Muscle layer of colon (tissue), 2 donors: ENCODE data around the gene PADI1.

ENCODE experiments used
- H3K27ac ChIP-seq: one replicate; pipeline ENCODE4 v1.7.0; 2013; ENCODE audit warnings: low read depth, mild to moderate bottlenecking, low read length, moderate library complexity
- H3K27me3 ChIP-seq, 2 donors: one replicate each; pipeline ENCODE4 v1.7.0; 2013; ENCODE audit warnings: low read length in 2 of 2, mild to moderate bottlenecking in 2 of 2; ENCODE audit not compliant: insufficient read depth in 2 of 2, control insufficient read depth in 1 of 2
- H3K36me3 ChIP-seq: one replicate; pipeline ENCODE4 v1.7.0; 2013; ENCODE audit warnings: mild to moderate bottlenecking, low read length; ENCODE audit not compliant: insufficient read depth
- H3K4me1 ChIP-seq: one replicate; pipeline ENCODE4 v1.7.0; 2013; ENCODE audit warnings: mild to moderate bottlenecking, low read length; ENCODE audit not compliant: insufficient read depth
- H3K4me3 ChIP-seq, 2 donors: one replicate each; pipeline ENCODE4 v1.7.0; 2013; ENCODE audit warnings: low read length in 2 of 2, low read depth in 1 of 2, mild to moderate bottlenecking in 1 of 2, moderate library complexity in 1 of 2
- H3K9ac ChIP-seq: one replicate; pipeline ENCODE4 v1.7.0; 2013; ENCODE audit warnings: low read length
- H3K9me3 ChIP-seq: one replicate; pipeline ENCODE4 v1.7.0; 2013; ENCODE audit warnings: mild to moderate bottlenecking, low read length
- donor health status: abdominal sarcoma.
- donor health status: Adenocarcinoma of cecum.

PADI1 gene, protein sequence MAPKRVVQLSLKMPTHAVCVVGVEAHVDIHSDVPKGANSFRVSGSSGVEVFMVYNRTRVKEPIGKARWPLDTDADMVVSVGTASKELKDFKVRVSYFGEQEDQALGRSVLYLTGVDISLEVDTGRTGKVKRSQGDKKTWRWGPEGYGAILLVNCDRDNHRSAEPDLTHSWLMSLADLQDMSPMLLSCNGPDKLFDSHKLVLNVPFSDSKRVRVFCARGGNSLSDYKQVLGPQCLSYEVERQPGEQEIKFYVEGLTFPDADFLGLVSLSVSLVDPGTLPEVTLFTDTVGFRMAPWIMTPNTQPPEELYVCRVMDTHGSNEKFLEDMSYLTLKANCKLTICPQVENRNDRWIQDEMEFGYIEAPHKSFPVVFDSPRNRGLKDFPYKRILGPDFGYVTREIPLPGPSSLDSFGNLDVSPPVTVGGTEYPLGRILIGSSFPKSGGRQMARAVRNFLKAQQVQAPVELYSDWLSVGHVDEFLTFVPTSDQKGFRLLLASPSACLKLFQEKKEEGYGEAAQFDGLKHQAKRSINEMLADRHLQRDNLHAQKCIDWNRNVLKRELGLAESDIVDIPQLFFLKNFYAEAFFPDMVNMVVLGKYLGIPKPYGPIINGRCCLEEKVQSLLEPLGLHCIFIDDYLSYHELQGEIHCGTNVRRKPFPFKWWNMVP

DNA sequence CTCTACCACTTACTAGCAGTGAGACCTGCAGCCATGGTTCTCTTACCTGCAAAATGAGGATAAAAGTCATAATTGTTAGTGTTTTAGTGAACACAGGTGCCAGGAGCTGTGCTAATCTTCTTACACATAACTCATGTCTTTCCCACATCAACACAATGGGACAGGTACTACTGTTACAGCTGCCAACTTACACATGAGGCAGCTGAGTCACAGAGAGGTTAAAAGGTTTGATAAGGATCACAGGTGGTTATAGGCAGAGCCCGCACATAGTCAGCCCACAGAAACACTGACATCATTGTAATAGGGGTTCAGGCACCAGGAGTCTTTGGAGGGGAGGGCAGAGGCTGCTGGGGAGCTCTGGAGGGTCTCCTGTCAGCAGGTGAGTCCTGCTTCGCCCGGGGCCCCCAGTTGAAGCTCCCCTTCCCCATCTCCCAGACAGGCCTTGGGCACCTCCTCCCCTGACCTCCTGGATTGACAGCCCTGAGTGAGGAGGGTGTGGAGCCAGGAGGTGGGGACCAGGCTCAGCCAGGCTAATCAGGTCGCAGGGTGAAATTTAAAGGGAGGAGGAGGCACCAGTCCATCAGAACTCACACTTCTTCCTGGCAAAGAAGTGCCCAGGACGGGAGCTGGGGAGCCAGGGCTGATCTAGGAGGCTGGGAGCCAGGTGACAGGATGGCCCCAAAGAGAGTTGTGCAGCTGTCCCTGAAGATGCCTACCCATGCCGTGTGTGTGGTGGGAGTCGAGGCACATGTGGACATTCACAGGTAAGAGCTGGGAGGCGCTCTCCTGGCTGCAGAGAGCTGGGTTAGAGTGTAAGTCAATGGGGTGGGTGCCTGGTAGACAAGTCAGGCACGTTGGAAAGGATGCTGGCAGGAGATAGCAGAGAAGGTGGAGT, at the start of gene PADI1:
Gene PADI1 (plus strand): TSS at position 583 of the 895 bp plus-strand sequence. CDS start 90 bp downstream, at position 673.
- Histone ChIP-seq H3K4me3 (no peak within 1 kb of the TSS), H3K9me3 (no peaks in the 10 kb centered on the region), H3K36me3 (no peaks in the 10 kb centered on the region), H3K9ac (no peak within 1 kb of the TSS), H3K27ac (no peak within 1 kb of the TSS), H3K27me3 (no peaks in the 10 kb centered on the region), H3K4me1 (no peaks in the 10 kb centered on the region)

DNA sequence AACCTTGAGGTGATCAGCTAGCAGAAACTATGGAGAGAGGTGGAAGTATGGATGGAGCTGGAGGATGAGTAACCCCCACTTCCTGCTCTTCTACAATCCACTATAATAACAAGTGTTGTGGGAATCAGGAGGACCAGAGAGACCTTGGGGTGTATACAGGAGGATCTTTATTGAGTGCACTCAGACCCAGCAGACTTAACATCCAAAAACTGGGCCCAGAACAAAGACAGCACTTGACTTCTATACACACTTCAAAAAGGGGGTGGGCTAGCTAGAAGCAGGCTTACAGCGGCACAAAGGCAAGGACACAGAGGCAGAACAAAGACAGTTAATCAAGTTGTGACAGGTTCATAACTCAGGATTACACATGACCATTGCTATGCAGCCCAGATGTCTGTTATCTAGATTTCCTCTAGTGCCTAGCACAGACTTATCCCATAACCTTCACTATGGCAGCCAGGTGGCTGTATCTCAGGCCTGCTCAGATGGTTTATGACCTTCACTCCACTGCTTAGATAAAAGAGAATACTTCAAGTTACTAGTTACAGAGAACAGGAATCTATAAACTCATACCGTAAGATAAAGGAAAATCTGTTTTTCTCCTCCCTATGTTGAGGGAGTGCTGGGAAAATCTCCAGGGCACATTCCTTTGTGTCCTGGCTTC, 49.5 kb upstream of the PADI1 start:
- Histone ChIP-seq H3K27ac (no peak overlapping the region), H3K4me3 (no peak overlapping the region), H3K27me3 (peaks cover 0 to 1% of the 10 kb centered on the region in 2 donors), H3K9me3 (peaks cover 6% of the 10 kb centered on the region), H3K36me3 (no peaks in the 10 kb centered on the region), H3K9ac (no peak overlapping the region), H3K4me1 (no peaks in the 10 kb centered on the region)

DNA sequence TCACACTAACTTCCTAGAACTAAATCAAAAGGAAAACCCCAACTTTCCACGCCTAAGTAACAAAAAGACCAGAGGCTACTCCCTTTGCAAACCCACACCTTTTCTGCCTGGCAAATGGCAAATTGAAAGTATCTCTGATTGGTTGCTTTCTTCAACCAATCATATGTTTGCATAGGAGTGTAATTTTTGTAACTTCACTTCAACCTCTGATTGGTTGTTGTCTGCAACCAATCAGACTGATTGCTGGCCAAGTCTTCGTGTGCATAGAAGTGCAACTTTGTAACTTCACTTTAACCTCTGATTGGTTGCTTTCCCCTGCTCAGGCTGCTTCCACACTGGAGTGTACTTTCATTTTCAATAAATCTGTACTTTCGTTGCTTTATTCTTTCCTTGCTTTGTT, 48.8 kb upstream of the PADI1 start:
- Histone ChIP-seq H3K9me3 (peaks cover 6% of the 10 kb centered on the region), H3K27ac (no peak overlapping the region), H3K4me3 (no peak overlapping the region), H3K27me3 (no peaks in the 10 kb centered on the region), H3K9ac (no peak overlapping the region), H3K4me1 (no peaks in the 10 kb centered on the region), H3K36me3 (no peaks in the 10 kb centered on the region)

DNA sequence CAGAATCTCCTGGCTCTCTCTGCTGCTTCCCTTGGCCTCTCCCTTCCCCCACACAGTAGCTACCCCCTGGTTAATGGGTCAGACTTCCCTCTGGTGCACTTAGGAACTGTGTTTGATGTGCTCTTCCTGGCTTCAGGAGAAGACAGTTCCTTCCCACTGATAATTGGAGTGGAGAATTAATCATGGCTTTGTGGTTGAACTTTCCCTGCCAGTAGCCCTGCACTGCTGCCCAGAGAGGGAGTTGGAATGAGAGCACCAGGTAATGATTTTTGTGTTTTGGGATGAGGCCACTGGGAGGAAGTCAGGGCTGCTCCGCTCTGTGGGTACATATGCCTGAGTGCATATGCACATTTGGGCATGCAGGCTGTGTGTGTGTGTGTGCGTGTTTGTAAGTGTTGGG, 46.0 kb upstream of the PADI1 start:
- Histone ChIP-seq H3K9ac (no peak overlapping the region), H3K27ac (no peak overlapping the region), H3K9me3 (peaks cover 6% of the 10 kb centered on the region), H3K4me3 (no peak overlapping the region), H3K36me3 (no peaks in the 10 kb centered on the region), H3K27me3 (no peaks in the 10 kb centered on the region), H3K4me1 (no peaks in the 10 kb centered on the region)

DNA sequence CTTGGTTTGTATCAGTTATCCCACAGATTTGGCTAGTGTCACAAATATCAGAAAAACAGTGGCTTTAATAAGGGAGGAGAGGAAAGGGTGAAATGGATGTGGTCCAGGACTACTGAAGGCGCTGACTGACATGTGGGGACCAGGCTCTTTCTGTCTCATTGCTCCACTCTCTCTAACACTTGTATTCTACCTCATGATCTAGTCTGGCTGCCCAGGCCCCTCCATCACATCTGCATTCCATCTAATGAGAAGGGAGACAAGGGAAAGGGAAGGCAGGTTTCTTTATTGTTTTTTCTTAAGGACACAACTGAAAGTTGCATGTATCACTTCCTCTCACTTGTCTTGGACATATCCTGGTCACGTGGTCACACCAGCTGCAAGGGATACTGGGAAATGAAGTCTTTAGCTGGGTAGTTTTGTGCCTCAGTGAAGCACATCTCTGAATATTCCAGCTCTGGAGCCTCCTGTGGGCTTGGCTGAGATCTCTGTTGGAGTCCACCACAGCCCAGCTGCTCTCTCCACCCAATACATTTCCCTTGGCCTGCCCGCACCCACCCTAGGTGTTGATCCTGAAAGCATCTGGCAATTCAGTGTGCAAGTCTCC, 43.7 kb upstream of the PADI1 start:
- H3K4me3 ChIP-seq = no peak overlapping the region
- no peaks in the 10 kb centered on the region for H3K27me3 ChIP-seq
- H3K36me3 ChIP-seq = no peaks in the 10 kb centered on the region
- H3K9me3 ChIP-seq = no peaks in the 10 kb centered on the region
- no peak overlapping the region for H3K27ac ChIP-seq
- H3K4me1 ChIP-seq = no peaks in the 10 kb centered on the region
- H3K9ac ChIP-seq = no peak overlapping the region

DNA sequence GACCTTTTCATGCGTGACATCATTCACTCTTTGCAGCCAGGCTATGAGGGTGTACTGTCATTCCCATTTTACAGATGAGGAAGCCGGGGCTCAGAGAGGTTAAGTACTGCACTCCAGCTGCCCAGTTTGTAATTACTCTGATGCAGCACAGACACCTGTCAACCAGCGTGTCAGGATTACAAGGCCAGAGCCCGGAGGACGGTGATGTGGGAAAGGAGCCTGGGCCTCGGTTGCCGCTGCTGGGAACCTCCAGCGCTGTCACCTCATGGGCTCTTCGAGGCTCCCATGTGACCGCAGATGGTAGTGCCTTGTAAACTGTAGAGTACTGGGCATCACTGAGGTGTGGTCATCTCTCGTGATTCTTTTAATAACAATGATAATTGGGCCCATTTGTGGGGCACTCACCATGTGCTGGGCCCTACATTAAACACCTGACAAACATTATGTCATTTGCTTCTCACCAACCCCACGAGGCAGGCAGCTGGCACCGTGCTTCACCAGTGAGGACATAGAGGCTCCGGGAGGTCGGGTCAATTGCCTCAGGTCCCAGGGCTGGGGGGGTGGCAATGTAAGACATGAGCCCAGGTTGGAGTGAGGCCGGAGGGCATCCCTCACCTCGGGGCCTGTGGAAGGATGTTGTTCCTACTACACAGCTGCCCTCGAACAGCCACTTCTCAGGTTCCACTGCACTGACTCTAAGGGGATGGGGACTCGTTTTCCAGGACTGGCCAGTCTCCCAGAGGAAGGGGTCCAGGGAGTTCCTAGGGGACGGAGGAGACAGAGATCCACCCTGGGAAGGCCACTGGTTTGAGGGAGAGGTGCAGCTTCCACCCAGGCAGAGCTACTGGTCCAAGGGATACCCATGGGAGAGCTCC, 42.8 kb upstream of the PADI1 start:
- Histone ChIP-seq H3K9me3 (no peaks in the 10 kb centered on the region), H3K9ac (no peak overlapping the region), H3K4me3 (no peak overlapping the region), H3K4me1 (no peaks in the 10 kb centered on the region), H3K27me3 (no peaks in the 10 kb centered on the region), H3K27ac (no peak overlapping the region), H3K36me3 (no peaks in the 10 kb centered on the region)

DNA sequence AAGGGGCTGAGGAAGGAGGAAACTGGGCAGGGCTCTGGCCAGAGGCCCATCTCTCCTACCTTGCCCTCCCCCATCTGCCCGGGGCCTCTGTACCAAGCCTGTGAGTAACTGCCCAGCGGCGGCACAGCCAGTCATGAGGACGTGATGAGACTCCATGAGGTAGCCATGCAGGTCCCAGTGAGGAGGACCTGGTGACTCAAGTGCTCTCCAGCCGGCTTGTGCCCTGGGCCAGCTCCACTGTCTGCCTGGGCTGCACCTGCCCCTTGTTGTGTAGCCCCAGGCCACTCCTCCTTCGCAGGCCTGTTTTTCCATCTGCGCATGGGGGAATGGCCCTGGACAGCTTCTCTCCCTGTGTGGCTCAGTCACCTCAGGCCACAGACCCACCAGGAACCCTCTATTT, 42.0 kb upstream of the PADI1 start:
- H3K9ac ChIP-seq = no peak overlapping the region

DNA sequence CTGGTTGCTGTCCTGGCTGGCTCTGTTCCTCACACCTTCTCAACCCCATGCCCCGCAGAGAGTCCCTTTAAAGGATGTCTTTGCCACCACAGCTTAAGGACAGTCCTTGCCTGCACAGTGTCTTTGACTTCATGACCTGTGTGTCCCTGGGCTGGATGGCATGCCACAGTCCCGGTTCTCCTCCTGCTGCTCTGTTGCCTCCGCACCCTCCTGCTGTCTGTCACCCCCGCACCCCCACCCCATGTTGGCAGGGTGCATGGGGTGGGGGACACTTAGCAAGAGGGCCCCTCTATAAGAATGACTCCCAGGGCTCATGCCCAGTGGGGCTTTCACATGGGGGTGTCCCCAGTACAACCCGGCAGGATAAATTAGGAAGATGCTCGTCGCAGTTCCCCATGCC, 41.6 kb upstream of the PADI1 start:
- Histone ChIP-seq H3K4me3 (no peak overlapping the region), H3K9me3 (no peaks in the 10 kb centered on the region), H3K36me3 (no peaks in the 10 kb centered on the region), H3K9ac (no peak overlapping the region), H3K27me3 (no peaks in the 10 kb centered on the region), H3K27ac (no peak overlapping the region), H3K4me1 (no peaks in the 10 kb centered on the region)

More for the DNA sequence above, 42.0 kb upstream of the PADI1 start:
- H3K27me3 ChIP-seq = no peaks in the 10 kb centered on the region
- H3K4me1 ChIP-seq = no peaks in the 10 kb centered on the region
- H3K9me3 ChIP-seq = no peaks in the 10 kb centered on the region
- no peak overlapping the region for H3K27ac ChIP-seq
- no peaks in the 10 kb centered on the region for H3K36me3 ChIP-seq
- no peak overlapping the region for H3K4me3 ChIP-seq

DNA sequence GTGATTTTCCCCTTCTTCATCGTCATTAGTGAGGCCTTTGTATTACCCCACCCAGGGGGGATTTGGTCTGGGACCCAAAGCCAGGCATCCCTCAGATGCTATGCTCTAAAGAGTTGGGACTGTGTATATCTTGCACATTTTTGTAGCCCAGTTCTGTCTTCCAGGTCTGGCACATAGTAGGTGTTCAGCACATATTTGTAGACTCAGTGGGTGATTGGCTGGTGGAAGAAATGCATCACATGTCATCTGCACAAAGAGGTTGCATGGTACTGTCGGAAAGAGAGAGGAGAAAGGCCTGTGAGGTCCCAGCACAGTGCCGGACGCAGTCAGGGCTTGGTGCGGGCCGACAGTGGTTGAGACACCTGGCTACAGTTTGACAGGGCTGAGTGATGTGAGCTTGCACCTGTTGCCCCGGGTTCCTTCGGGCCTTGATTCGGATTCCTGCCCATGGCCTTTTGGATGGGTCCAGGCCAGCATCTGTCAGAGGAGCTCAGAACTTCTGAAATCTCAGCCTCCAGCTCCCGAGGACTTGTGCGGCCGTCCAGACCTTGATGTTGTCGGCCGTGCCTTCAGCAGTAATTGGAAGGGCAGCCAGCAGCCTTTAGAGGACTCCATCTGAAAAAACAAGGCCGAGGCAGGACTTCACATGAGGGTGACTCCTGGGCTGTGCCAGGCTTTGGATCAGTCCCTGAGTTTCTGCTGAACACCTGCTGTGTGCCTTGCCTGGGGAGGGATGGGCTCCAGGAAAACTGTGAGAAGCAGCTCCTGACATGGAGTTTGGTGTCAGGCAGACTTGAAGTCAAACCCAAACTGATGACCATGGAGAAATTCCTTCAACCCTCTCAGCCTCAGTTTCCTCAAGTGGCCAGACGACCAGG, 40.9 kb upstream of the PADI1 start:
- Histone ChIP-seq H3K4me1 (no peaks in the 10 kb centered on the region), H3K27me3 (no peaks in the 10 kb centered on the region), H3K4me3 (no peak overlapping the region), H3K27ac (no peak overlapping the region), H3K9me3 (no peaks in the 10 kb centered on the region), H3K9ac (no peak overlapping the region), H3K36me3 (no peaks in the 10 kb centered on the region)
